Measurements from ENCODE around the gene TMEM53. TPM values are rescaled to one million over a fixed set of nuclear protein-coding genes. Genes with fewer than 3 reads are reported as not detected.

Gene TMEM53
- total RNA-seq, 2 donors from 2014 or later, result 10.2 to 10.8 TPM

- H3K4me3 Mint-ChIP-seq, result peak overlapping the region; percentile 82
- H3K36me3 ChIP-seq (ENCODE audit: control insufficient read depth, insufficient read depth, low read length), result peaks cover 44% of the 10 kb centered on the region
- peak overlapping the region; percentile 94 for H3K4me3 ChIP-seq (ENCODE audit: low read length)
- H3K27ac Mint-ChIP-seq, result peak overlapping the region; percentile 98
- H3K9ac ChIP-seq (ENCODE audit: extremely low read depth, low read length, poor library complexity, severe bottlenecking), result peak overlapping the region; percentile 92
- no peak for DNase-seq
- H3K27ac ChIP-seq (ENCODE audit: low read depth, low read length), result peak overlapping the region; percentile 98
- H3K27me3 ChIP-seq (ENCODE audit: control insufficient read depth, insufficient read depth, low read length, poor library complexity, severe bottlenecking), result no peaks in the 10 kb centered on the region
- peaks cover 41% of the 10 kb centered on the region for H3K36me3 Mint-ChIP-seq (ENCODE audit: low read depth)
- 20 to 29% methylated on average over 9 of the region's 9 CpGs for WGBS, 2 experiments (ENCODE audit: insufficient coverage in 1 of 2, insufficient read length in 1 of 2)
- no peaks in the 10 kb centered on the region for H3K9me3 Mint-ChIP-seq
- TF ChIP-seq CTCF (conservative IDR thresholded peaks at IDR 0.05), result no peak
- H3K4me1 ChIP-seq (ENCODE audit: control insufficient read depth, insufficient read depth, low read length), result peaks cover 6% of the 10 kb centered on the region
- H3K9me3 ChIP-seq (ENCODE audit: control insufficient read depth, low read length), result no peaks in the 10 kb centered on the region
- H3K27me3 Mint-ChIP-seq (ENCODE audit: insufficient read depth), result no peaks in the 10 kb centered on the region
- peaks cover 20% of the 10 kb centered on the region for H3K4me1 Mint-ChIP-seq
These were observed 41.7 kb downstream of the TMEM53 start for GRCh38 chr1:44632598-44632997.

DNA sequence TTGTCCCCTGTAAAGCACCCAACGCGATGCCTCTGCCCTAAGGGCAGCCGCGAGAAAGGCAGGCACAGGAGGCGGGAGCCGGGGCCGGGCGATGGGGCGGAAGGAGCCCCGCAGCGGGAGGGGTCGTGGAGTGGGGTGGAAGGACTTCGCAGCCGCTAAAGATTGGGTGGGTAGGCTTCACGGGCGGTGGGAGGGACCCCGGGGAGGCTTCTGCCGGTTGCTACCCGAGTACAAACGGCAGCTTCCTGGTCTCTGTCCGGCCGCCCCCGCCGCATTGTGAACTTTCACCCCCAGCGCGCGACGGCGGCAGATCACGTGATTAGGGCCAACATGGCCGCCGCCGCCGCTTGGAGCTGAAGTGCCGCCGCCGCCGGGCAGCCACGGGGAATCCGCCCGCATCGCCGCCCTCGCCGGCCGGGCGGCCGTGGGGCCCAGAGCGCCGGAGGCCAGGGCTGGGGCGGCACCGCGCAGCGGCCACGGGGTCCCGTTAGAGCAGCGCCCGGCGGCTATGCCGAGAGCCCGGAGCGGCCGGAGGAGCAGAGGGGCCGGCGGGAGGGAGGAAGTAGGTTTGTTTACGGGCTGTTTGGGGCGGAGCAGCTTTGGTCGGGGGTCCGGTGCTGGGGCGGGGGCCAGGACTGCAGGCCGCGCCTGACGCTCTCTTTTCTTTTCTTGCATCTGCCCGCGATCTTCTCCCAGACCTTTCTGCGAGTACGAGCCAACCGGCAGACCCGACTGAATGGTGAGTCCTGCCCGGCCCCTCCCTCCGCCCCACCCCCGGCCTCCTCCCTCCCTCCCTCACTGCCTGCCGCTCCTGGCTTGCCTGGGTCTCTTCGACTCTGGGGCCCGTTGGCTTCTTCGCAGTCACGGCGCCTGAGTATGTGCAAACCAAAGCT lies 42.4 kb downstream of the TMEM53 start:
- Mint-ChIP-seq H3K36me3 (ENCODE audit: low read depth) (peaks cover 34% of the 10 kb centered on the region), H3K27ac (peak overlapping the region; percentile 98), H3K27me3 (ENCODE audit: insufficient read depth) (no peaks in the 10 kb centered on the region), H3K4me1 (peaks cover 20% of the 10 kb centered on the region), H3K9me3 (no peaks in the 10 kb centered on the region), H3K4me3 (peak overlapping the region; percentile 82)
- peak overlapping the region; percentile 98 for H3K27ac ChIP-seq (ENCODE audit: low read depth, low read length)
- H3K9me3 ChIP-seq (ENCODE audit: control insufficient read depth, low read length), result no peaks in the 10 kb centered on the region
- WGBS, 2 experiments (ENCODE audit: insufficient coverage in 1 of 2, insufficient read length in 1 of 2), result 0 to 1% methylated on average over 34 to 86 of the region's 88 CpGs
- H3K4me3 ChIP-seq (ENCODE audit: low read length), result peak overlapping the region; percentile 94
- H3K4me1 ChIP-seq (ENCODE audit: control insufficient read depth, insufficient read depth, low read length), result peaks cover 6% of the 10 kb centered on the region
- peak; percentile 94 for DNase-seq
- H3K36me3 ChIP-seq (ENCODE audit: control insufficient read depth, insufficient read depth, low read length), result peaks cover 37% of the 10 kb centered on the region
- peak overlapping the region; percentile 92 for H3K9ac ChIP-seq (ENCODE audit: extremely low read depth, low read length, poor library complexity, severe bottlenecking)
- no peaks in the 10 kb centered on the region for H3K27me3 ChIP-seq (ENCODE audit: control insufficient read depth, insufficient read depth, low read length, poor library complexity, severe bottlenecking)
- TF ChIP-seq CTCF (conservative IDR thresholded peaks at IDR 0.05), result no peak

- Histone ChIP-seq H3K36me3 (ENCODE audit: control insufficient read depth, insufficient read depth, low read length) (peaks cover 31% of the 10 kb centered on the region), H3K4me1 (ENCODE audit: control insufficient read depth, insufficient read depth, low read length) (peaks cover 6% of the 10 kb centered on the region), H3K4me3 (ENCODE audit: low read length) (peak overlapping the region; percentile 94), H3K9ac (ENCODE audit: extremely low read depth, low read length, poor library complexity, severe bottlenecking) (peak overlapping the region; percentile 92), H3K9me3 (ENCODE audit: control insufficient read depth, low read length) (no peaks in the 10 kb centered on the region), H3K27me3 (ENCODE audit: control insufficient read depth, insufficient read depth, low read length, poor library complexity, severe bottlenecking) (no peaks in the 10 kb centered on the region), H3K27ac (ENCODE audit: low read depth, low read length) (peak overlapping the region; percentile 98)
- Mint-ChIP-seq H3K9me3 (no peaks in the 10 kb centered on the region), H3K27me3 (ENCODE audit: insufficient read depth) (no peaks in the 10 kb centered on the region), H3K27ac (peak overlapping the region; percentile 95), H3K36me3 (ENCODE audit: low read depth) (peaks cover 28% of the 10 kb centered on the region), H3K4me1 (peaks cover 20% of the 10 kb centered on the region), H3K4me3 (peak overlapping the region; percentile 82)
- DNase-seq, result no peak
- TF ChIP-seq CTCF (conservative IDR thresholded peaks at IDR 0.05), result no peak
- WGBS, 2 experiments (ENCODE audit: insufficient coverage in 1 of 2, insufficient read length in 1 of 2), result 35 to 46% methylated on average over 6 to 8 of the region's 8 CpGs
These were observed 43.0 kb downstream of the TMEM53 start for GRCh38 chr1:44631333-44631646.
